Measurements from ENCODE around the gene GABRB1. TPM values are rescaled to one million over a fixed set of nuclear protein-coding genes. Genes with fewer than 3 reads are reported as not detected.
"Not testable (repeated sequence)": the region's sequence is repeated elsewhere in the genome, so short reads cannot be mapped to it uniquely, and the experiment has no call there.

The GABRB1 gene
- total RNA-seq, 5 donors from 2014 or later (not counting 1 experiment from before 2014, with no cell fraction given), result not detected

DNA sequence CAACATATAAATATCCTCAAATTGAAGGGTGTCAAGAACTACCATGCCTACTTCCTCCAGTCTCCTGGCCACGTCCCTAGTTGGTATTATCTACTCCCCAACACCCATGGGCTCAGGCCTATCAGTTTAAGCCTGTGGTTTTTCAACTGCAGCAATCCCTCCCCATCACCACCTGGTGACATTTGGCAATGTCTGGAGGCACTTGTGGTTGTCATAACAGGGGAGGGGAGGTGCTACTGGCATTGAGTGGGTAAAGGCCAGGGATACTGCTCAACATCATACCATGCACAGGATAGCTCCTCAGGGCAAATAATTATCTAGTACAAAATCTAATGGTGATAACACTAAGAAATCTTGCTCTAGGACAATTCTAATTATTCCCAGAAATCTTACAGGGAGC is 336.8 kb downstream of the GABRB1 start:
- Mint-ChIP-seq H3K27me3 (peaks cover 9 to 33% of the 10 kb centered on the region in 2 donors), H3K4me1 (no peaks in the 10 kb centered on the region), H3K36me3 (no peaks in the 10 kb centered on the region), H3K27ac (no peak overlapping the region), H3K9me3 (no peaks in the 10 kb centered on the region), H3K4me3 (no peak overlapping the region)
- Histone ChIP-seq H3K4me3 (ENCODE audit: control insufficient read depth in 1 of 2, extremely low read depth in 1 of 2, low read length in 1 of 2) (no peak overlapping the region), H3K4me1 (ENCODE audit: control insufficient read depth in 1 of 2, extremely low read depth in 1 of 2, insufficient read depth in 2 of 2, low read length in 2 of 2) (no peaks in the 10 kb centered on the region), H3K27ac (ENCODE audit: low read length) (no peak overlapping the region), H3K36me3 (ENCODE audit: control insufficient read depth in 2 of 2, extremely low read depth in 1 of 2, insufficient read depth in 1 of 2, low read length in 1 of 2) (no peaks in the 10 kb centered on the region), H3K9me3 (no peaks in the 10 kb centered on the region), H3K27me3 (replicated peaks in 1 of 2; ENCODE audit: control insufficient read depth in 2 of 2, extremely low read depth in 1 of 2, insufficient read depth in 2 of 2, low read length in 1 of 2) (peaks cover 0 to 5% of the 10 kb centered on the region in 2 experiments)
- no peak for ATAC-seq (replicated peaks in 1 of 4)
- DNase-seq, result no peak
- CTCF ChIA-PET, result no interaction called here
- 29% methylated on average over 1 of the region's 1 CpG for WGBS (ENCODE audit: insufficient coverage)
- POLR2A ChIA-PET, result no interaction called here

DNA sequence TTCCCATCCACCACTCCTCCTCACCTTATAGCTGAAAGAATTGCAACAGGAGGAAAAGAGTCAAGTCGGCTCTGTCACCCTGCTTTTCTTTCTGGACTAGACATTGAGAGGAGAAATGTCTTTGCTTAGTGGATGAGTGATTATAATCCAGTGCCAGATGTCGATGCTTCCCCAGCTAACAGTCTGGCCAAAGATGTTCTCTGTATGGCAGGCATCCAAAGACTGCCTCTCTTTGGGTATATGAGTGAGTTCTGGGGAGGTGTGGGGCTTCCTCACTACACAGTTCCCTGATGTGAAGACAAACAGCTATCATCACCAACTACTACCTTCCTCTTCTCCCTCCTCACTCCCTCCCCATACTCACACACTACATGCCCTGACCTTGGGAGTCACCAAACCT is 341.2 kb downstream of the GABRB1 start:
- Histone ChIP-seq H3K4me3 (ENCODE audit: control insufficient read depth in 1 of 2, extremely low read depth in 1 of 2, low read length in 1 of 2) (no peak overlapping the region), H3K27me3 (replicated peaks in 1 of 2; ENCODE audit: control insufficient read depth in 2 of 2, extremely low read depth in 1 of 2, insufficient read depth in 2 of 2, low read length in 1 of 2) (peaks cover 0 to 2% of the 10 kb centered on the region in 2 experiments), H3K36me3 (ENCODE audit: control insufficient read depth in 2 of 2, extremely low read depth in 1 of 2, insufficient read depth in 1 of 2, low read length in 1 of 2) (no peaks in the 10 kb centered on the region), H3K27ac (ENCODE audit: low read length) (no peak overlapping the region), H3K9me3 (no peaks in the 10 kb centered on the region), H3K4me1 (ENCODE audit: control insufficient read depth in 1 of 2, extremely low read depth in 1 of 2, insufficient read depth in 2 of 2, low read length in 2 of 2) (no peaks in the 10 kb centered on the region)
- H3K4me3 Mint-ChIP-seq, result no peak overlapping the region
- POLR2A ChIA-PET, result no interaction called here
- ATAC-seq (replicated peaks in 1 of 4) (no peak), DNase-seq (no peak)
- peaks cover 11 to 29% of the 10 kb centered on the region in 2 donors for H3K27me3 Mint-ChIP-seq
- H3K9me3 Mint-ChIP-seq, result no peaks in the 10 kb centered on the region
- no peaks in the 10 kb centered on the region for H3K4me1 Mint-ChIP-seq
- H3K36me3 Mint-ChIP-seq, result no peaks in the 10 kb centered on the region
- H3K27ac Mint-ChIP-seq, result no peak overlapping the region
- WGBS (ENCODE audit: insufficient coverage), result no CpG with 5 or more reads among the region's 2 CpGs
- CTCF ChIA-PET, result no interaction called here

DNA sequence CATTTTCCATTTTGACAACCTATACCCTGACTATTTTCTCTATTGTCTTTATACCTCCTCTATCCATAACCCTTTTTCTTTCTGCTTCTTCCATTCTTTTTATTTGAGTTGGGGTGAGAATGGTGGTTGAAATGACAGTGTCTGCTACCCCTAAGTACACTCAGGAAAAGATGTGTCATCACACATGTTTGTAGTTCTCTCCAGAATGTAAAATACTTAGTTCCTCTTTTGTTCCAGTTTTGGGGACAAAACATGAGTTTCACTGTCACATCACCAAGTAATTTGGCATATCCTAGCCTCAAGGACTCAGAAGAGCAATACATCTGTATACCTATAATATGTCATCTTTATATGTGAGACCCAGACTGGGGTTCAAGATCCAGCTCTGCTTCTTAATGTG is 341.8 kb downstream of the GABRB1 start:
- H3K27me3 ChIP-seq (replicated peaks in 1 of 2; ENCODE audit: control insufficient read depth in 2 of 2, extremely low read depth in 1 of 2, insufficient read depth in 2 of 2, low read length in 1 of 2), result peaks cover 0 to 2% of the 10 kb centered on the region in 2 experiments
- Mint-ChIP-seq H3K4me3 (no peak overlapping the region), H3K4me1 (no peaks in the 10 kb centered on the region), H3K9me3 (no peaks in the 10 kb centered on the region), H3K27me3 (peaks cover 11 to 29% of the 10 kb centered on the region in 2 donors), H3K27ac (no peak overlapping the region), H3K36me3 (no peaks in the 10 kb centered on the region)
- ATAC-seq (replicated peaks in 1 of 4) (no peak), DNase-seq (no peak)
- H3K36me3 ChIP-seq (ENCODE audit: control insufficient read depth in 2 of 2, extremely low read depth in 1 of 2, insufficient read depth in 1 of 2, low read length in 1 of 2), result no peaks in the 10 kb centered on the region
- POLR2A ChIA-PET, result no interaction called here
- H3K4me1 ChIP-seq (ENCODE audit: control insufficient read depth in 1 of 2, extremely low read depth in 1 of 2, insufficient read depth in 2 of 2, low read length in 2 of 2), result no peaks in the 10 kb centered on the region
- H3K27ac ChIP-seq (ENCODE audit: low read length), result no peak overlapping the region
- no peak overlapping the region for H3K4me3 ChIP-seq (ENCODE audit: control insufficient read depth in 1 of 2, extremely low read depth in 1 of 2, low read length in 1 of 2)
- H3K9me3 ChIP-seq, result no peaks in the 10 kb centered on the region
- CTCF ChIA-PET, result no interaction called here

DNA sequence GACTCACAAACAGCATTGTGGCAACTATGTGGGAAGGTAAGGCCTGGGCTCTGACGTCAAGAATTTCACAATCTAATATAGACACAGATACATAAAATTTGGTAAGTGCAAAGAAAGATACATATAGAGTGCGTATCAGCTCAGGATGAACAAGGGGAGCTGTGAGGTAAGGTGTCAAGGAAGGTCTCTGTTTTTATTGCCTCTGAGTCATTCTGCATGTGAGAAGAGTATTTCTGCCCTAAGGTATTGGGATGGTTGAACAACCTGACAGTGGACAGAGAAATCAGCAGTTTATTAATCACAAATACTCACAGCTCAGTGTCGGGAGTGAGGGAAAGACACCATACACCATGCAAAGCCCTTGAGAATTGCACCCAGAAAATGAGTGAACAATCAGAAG is 342.3 kb downstream of the GABRB1 start:
- ATAC-seq (replicated peaks in 1 of 4), result no peak
- Histone ChIP-seq H3K36me3 (ENCODE audit: control insufficient read depth in 2 of 2, extremely low read depth in 1 of 2, insufficient read depth in 1 of 2, low read length in 1 of 2) (no peaks in the 10 kb centered on the region), H3K4me3 (ENCODE audit: control insufficient read depth in 1 of 2, extremely low read depth in 1 of 2, low read length in 1 of 2) (no peak overlapping the region), H3K4me1 (ENCODE audit: control insufficient read depth in 1 of 2, extremely low read depth in 1 of 2, insufficient read depth in 2 of 2, low read length in 2 of 2) (no peaks in the 10 kb centered on the region), H3K27ac (ENCODE audit: low read length) (no peak overlapping the region), H3K9me3 (no peaks in the 10 kb centered on the region), H3K27me3 (replicated peaks in 1 of 2; ENCODE audit: control insufficient read depth in 2 of 2, extremely low read depth in 1 of 2, insufficient read depth in 2 of 2, low read length in 1 of 2) (no peaks in the 10 kb centered on the region)
- Mint-ChIP-seq H3K9me3 (no peaks in the 10 kb centered on the region), H3K4me1 (no peaks in the 10 kb centered on the region), H3K27me3 (peaks cover 11 to 29% of the 10 kb centered on the region in 2 donors), H3K4me3 (no peak overlapping the region), H3K36me3 (no peaks in the 10 kb centered on the region), H3K27ac (no peak overlapping the region)
- ChIA-PET POLR2A (no interaction called here), CTCF (no interaction called here)
- no CpG with 5 or more reads among the region's 3 CpGs for WGBS (ENCODE audit: insufficient coverage)
- no peak for DNase-seq

DNA sequence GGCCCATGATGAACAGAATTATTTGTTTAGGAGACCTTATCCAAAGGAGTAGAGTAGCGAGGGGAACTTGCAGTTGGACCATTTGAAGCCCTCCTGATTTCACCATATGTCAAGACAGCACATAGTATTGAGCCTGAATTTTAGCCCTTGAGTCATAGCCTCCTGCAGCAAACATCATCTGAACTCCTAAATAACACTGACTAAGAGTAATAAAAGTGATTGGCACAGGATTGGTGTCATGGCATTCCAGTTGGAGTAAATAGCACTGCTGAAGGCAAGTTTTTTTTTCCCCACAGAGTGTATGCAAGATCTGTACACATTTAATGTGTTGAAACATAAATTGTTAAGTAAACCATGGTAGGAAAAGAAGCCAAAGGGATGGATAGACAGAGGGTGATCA is 343.1 kb downstream of the GABRB1 start:
- H3K36me3 ChIP-seq (ENCODE audit: control insufficient read depth in 2 of 2, extremely low read depth in 1 of 2, insufficient read depth in 1 of 2, low read length in 1 of 2), result no peaks in the 10 kb centered on the region
- no peaks in the 10 kb centered on the region for H3K9me3 ChIP-seq
- no peak overlapping the region for H3K27ac ChIP-seq (ENCODE audit: low read length)
- no peak overlapping the region for H3K27ac Mint-ChIP-seq
- H3K4me3 Mint-ChIP-seq, result no peak overlapping the region
- CTCF ChIA-PET, result no interaction called here
- no peaks in the 10 kb centered on the region for H3K4me1 ChIP-seq (ENCODE audit: control insufficient read depth in 1 of 2, extremely low read depth in 1 of 2, insufficient read depth in 2 of 2, low read length in 2 of 2)
- H3K27me3 Mint-ChIP-seq, result peaks cover 11 to 26% of the 10 kb centered on the region in 2 donors
- DNase-seq (no peak), ATAC-seq (replicated peaks in 1 of 4) (no peak)
- H3K4me1 Mint-ChIP-seq, result no peaks in the 10 kb centered on the region
- H3K9me3 Mint-ChIP-seq, result no peaks in the 10 kb centered on the region
- no peak overlapping the region for H3K4me3 ChIP-seq (ENCODE audit: control insufficient read depth in 1 of 2, extremely low read depth in 1 of 2, low read length in 1 of 2)
- H3K27me3 ChIP-seq (replicated peaks in 1 of 2; ENCODE audit: control insufficient read depth in 2 of 2, extremely low read depth in 1 of 2, insufficient read depth in 2 of 2, low read length in 1 of 2), result no peaks in the 10 kb centered on the region
- WGBS (ENCODE audit: insufficient coverage), result no CpG with 5 or more reads among the region's 1 CpG
- H3K36me3 Mint-ChIP-seq, result no peaks in the 10 kb centered on the region
- POLR2A ChIA-PET, result no interaction called here

DNA sequence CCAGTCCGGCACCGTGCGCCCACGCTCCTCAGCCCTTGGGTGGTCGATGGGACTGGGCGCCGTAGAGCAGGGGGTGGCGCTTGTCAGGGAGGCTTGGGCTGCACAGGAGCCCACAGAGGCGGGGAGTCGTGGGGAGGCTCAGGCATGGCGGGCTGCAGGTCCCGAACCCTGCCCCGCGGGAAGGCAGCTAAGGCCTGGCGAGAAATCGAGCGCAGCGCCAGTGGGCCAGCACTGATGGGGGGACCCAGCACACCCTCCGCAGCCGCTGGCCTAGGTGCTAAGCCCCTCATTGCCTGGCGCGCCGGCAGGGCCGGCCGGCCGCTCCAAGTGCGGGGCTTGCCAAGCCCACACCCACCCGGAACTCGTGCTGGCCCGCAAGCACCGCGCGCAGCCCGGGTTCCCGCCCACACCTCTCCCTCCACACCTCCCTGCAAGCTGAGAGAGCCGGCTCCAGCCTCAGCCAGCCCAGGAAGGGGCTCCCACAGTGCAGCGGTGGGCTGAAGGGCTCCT is 346.7 kb downstream of the GABRB1 start:
- H3K4me3 Mint-ChIP-seq; DNase-seq; H3K4me1 Mint-ChIP-seq; H3K36me3 ChIP-seq (ENCODE audit: control insufficient read depth in 2 of 2, extremely low read depth in 1 of 2, insufficient read depth in 1 of 2, low read length in 1 of 2); POLR2A ChIA-PET; H3K27ac Mint-ChIP-seq; H3K27me3 ChIP-seq (replicated peaks in 1 of 2; ENCODE audit: control insufficient read depth in 2 of 2, extremely low read depth in 1 of 2, insufficient read depth in 2 of 2, low read length in 1 of 2); H3K4me3 ChIP-seq (ENCODE audit: control insufficient read depth in 1 of 2, extremely low read depth in 1 of 2, low read length in 1 of 2); CTCF ChIA-PET; H3K27ac ChIP-seq (ENCODE audit: low read length); H3K36me3 Mint-ChIP-seq; H3K9me3 ChIP-seq; ATAC-seq (replicated peaks in 1 of 4); H3K9me3 Mint-ChIP-seq; H3K4me1 ChIP-seq (ENCODE audit: control insufficient read depth in 1 of 2, extremely low read depth in 1 of 2, insufficient read depth in 2 of 2, low read length in 2 of 2): not testable (repeated sequence)
- H3K27me3 Mint-ChIP-seq, result peaks cover 4 to 15% of the 10 kb centered on the region in 2 donors
- 92% methylated on average over 30 of the region's 37 CpGs for WGBS (ENCODE audit: insufficient coverage)

DNA sequence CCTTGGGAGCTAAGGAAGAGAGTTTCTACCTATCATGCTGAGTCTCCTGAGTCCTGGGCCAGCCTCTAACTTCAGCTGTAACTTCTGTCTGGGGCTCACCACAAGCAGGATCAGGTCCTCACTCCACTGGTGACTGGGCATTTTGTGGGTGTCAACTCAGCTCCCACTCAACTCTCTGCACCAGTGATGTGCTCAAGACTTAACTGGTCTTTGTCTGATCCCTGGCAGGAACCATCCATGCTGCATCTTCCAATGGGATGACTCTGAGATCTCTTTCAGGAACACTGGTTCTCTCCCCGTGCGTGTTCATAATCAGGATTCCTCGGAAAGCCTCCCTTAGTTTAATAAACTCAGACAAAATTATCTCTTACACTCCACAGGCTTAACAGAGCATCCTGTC is 349.8 kb downstream of the GABRB1 start:
- ChIA-PET POLR2A (no interaction called here), CTCF (no interaction called here)
- no peak for ATAC-seq (replicated peaks in 1 of 4)
- Histone ChIP-seq H3K27ac (ENCODE audit: low read length) (no peak overlapping the region), H3K27me3 (replicated peaks in 1 of 2; ENCODE audit: control insufficient read depth in 2 of 2, extremely low read depth in 1 of 2, insufficient read depth in 2 of 2, low read length in 1 of 2) (peaks cover 0 to 3% of the 10 kb centered on the region in 2 experiments), H3K4me1 (ENCODE audit: control insufficient read depth in 1 of 2, extremely low read depth in 1 of 2, insufficient read depth in 2 of 2, low read length in 2 of 2) (no peaks in the 10 kb centered on the region), H3K36me3 (ENCODE audit: control insufficient read depth in 2 of 2, extremely low read depth in 1 of 2, insufficient read depth in 1 of 2, low read length in 1 of 2) (no peaks in the 10 kb centered on the region), H3K4me3 (ENCODE audit: control insufficient read depth in 1 of 2, extremely low read depth in 1 of 2, low read length in 1 of 2) (no peak overlapping the region), H3K9me3 (no peaks in the 10 kb centered on the region)
- Mint-ChIP-seq H3K27ac (no peak overlapping the region), H3K9me3 (no peaks in the 10 kb centered on the region), H3K36me3 (no peaks in the 10 kb centered on the region), H3K4me3 (no peak overlapping the region), H3K27me3 (peaks cover 2 to 17% of the 10 kb centered on the region in 2 donors), H3K4me1 (no peaks in the 10 kb centered on the region)
- WGBS (ENCODE audit: insufficient coverage), result 92% methylated on average over 3 of the region's 3 CpGs
- DNase-seq, result no peak
